Mammary epithelial cell (primary cell): ENCODE data around the gene RAET1G.

Experiments used
- CTCF ChIP-seq, 2 donors: IDR thresholded peaks in 1 of 2; conservative IDR thresholded peaks in 1 of 2; 2 replicates each; pipeline ENCODE4 v1.5.1; 2011 to 2012; ENCODE audit warnings: inconsistent platforms in 2 of 2, low read length in 2 of 2, mild to moderate bottlenecking in 2 of 2, control low read depth in 1 of 2, low read depth in 1 of 2; ENCODE audit not compliant: insufficient read depth in 1 of 2; ENCODE audit errors: extremely low read depth in 1 of 2
- EZH2 ChIP-seq: IDR thresholded peaks from 2 replicates; pipeline ENCODE4 v1.6.1; 2012; ENCODE audit warnings: low read length, inconsistent platforms, borderline replicate concordance

- TF ChIP-seq CTCF (conservative IDR thresholded peaks at IDR 0.05 in 1 of 2, IDR thresholded peaks at IDR 0.05 in 1 of 2; ENCODE audit: extremely low read depth in 1 of 2, insufficient read depth in 1 of 2, low read depth in 1 of 2, low read length in 2 of 2) = no peak
- no peak for TF ChIP-seq EZH2
Observed at GRCh38 chr6:149962461-149963211, 39.7 kb upstream of the RAET1G start.
